Measurements from ENCODE around the gene NOX5. TPM values are rescaled to one million over a fixed set of nuclear protein-coding genes. Genes with fewer than 3 reads are reported as not detected.

NOX5 gene
- total RNA-seq, 1 donor from 2014 or later, result 0.45 TPM

DNA sequence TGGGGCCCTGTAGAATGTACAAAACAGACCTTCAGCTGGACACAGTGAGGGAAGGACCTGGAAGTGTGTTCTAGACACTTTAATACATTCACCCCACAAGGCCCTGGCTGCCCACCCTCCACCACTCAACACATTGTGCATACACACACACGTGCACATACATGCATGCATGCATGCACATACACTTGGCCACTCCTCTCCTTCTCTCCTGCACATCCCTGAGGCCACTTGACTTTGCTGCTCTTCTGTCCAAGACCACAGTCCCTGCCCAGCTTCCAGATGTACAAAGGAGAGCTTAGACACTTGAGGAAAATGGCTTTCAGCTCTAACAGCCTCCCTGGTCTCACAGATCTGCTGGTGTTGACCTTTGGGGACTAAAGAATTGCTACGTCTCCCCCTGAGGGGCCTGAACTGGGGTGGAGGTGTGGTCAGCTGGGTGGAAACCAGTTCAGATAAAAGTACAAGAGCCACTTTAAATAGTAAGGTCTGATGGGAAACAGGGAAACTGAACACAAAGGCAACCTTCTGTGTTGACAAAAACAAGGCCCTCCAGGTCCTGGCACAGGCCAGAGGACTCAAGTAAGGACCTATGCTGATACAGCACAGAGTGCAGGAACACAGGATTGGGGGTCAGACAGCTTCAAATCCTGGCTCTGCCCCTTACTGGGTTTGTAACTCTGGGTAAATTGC is 24.8 kb upstream of the NOX5 start:
- intact Hi-C loops (cut with DNase I), result no loop called here
- DNase-seq (ENCODE audit: low spot score), result no peak
- ATAC-seq, result no peak

DNA sequence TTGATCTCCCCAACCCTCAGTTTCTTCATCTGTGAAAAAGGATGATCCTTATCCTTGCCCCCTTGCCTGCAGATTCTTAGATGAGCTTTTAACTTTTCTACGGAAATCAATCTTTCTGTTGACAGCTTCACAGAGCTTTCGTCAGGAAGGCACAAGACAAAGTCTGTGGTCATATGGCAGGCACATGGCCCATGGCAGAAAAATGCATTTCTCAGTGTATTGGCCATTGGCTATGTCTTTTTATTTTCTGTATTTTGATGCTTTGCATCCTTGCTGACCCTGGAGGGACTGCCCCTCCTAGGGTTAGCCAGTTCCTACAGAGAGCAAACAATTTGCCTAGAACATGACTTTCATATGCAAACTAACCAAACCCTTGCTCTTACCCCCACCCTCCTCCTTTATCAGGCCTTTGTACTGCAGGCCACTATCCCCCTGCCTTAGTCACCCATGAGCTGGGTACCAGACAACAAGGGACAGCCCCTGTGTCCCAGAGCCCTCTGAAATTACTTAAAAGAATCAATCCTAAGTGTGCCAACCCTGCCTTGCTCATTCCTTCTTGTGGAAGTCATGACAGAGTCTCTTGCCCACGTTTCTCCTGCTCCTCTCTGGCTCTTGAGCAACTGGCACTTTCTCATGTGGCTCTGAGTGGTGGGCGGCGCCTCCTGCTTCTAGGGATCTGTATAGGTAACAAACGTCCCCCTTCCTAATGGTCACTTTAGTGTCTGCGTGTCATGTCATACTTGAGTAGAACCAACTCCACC is 24.1 kb upstream of the NOX5 start:
- DNase-seq (ENCODE audit: low spot score) (no peak), ATAC-seq (no peak)
- intact Hi-C loops (cut with DNase I), result no loop called here

DNA sequence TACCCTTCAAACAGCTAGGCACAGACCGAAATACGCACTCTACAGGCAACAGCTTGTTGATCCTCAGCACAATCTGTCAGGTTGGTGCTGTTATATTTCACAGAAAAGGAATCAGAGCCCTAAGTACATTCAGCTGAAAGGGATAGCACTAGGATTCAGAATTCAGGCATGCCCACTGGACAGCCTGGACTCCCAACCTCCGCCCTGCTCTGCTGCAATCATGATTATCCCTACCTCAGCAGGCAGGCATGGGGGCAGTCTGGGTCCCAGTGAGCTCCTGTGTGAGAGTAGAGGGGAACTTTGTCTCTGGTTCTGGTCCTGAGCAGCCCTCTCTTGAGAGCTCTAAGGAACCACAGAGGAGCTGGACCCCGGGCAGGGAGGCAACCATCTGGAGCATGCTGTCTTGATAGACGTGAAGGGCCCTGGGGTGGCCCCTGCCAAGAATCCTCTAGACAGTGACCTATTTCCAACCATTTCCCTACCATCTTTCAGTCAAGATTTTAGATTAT is 23.4 kb upstream of the NOX5 start:
- intact Hi-C loops (cut with DNase I), result no loop called here
- ATAC-seq (no peak), DNase-seq (ENCODE audit: low spot score) (no peak)

DNA sequence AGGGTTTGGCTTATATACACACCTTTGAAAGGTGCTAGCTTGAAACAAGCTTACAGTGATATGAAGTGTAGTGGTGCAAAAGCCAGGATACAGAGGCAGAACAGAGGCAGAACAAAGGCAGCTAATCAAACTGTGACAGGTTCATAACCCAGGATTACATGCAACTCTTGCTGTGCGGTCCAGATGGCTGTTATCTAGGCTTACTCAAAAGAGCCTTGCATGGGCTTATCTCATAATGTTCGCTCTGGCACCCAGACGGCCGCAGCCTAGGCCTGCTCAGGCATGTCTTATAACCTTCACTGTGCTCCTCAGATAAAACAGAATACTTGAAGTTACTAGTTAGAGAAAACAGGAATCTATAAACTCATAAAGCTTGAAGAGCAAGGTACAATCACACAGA is 22.8 kb upstream of the NOX5 start:
- DNase-seq (ENCODE audit: low spot score) (no peak), ATAC-seq (no peak)

DNA sequence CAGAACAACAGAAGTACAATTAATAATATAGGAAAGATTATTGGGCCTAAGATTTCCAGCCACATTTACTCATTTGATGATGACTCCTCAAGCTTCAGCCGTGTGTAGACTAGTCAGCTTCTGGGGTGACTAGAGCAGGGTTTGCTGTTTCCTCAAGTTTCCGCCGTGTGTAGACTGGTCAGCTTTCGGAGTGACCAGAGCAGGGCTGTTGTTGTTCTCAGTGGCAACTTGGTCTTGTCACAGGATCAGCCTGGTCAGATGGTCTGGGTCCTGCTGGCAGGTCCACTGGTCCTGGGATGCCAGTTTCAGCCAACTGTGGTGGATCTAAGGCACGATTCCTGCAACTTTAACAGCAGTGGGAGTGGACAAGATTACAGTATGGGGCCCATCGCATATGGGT is 21.8 kb upstream of the NOX5 start:
- intact Hi-C loops (cut with DNase I), result no loop called here
- ATAC-seq (no peak), DNase-seq (ENCODE audit: low spot score) (no peak)

More for the DNA sequence above, 22.8 kb upstream of the NOX5 start:
- intact Hi-C loops (cut with DNase I), result no loop called here

DNA sequence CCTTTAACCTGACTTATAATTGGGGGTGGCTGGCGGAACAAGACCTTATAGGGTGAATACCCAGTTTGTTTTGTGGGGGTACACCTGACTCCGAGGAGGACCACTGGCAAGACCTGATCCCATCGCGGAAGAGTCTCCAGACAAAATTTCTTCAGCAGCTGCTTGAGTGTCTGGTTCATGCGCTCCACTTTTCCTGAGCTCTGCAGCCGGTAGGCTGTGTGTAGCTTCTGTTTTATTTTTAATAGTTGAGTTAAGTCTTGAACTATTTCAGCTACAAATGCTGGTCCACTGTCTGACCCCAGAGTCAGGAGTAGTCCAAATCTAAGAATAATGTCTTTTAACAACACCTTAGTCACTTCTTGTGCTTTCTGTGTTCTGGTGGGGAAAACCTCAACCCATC is 21.2 kb upstream of the NOX5 start:
- ATAC-seq, result no peak
- intact Hi-C loops (cut with DNase I), result no loop called here
- DNase-seq (ENCODE audit: low spot score), result no peak

DNA sequence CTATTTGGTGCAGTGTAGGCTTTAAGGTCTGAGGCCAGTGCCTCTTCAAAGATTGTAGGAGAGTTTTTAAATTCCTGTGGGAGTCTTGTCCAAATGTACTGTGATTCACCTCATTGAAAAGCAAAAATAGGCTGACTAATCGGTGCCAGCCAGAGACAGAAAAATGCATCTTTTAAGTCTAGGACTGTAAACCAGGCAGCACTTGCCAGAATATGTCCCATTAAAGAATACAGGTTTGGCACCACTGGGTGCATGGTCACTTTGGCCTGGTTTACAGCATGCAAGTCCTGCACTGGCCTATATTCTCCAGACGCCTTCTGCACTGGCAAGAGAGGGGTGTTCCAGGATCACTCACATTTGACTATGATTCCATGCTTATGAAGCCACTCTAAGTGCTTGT is 20.3 kb upstream of the NOX5 start:
- intact Hi-C loops (cut with DNase I), result no loop called here
- DNase-seq (ENCODE audit: low spot score), result no peak
- ATAC-seq, result no peak

DNA sequence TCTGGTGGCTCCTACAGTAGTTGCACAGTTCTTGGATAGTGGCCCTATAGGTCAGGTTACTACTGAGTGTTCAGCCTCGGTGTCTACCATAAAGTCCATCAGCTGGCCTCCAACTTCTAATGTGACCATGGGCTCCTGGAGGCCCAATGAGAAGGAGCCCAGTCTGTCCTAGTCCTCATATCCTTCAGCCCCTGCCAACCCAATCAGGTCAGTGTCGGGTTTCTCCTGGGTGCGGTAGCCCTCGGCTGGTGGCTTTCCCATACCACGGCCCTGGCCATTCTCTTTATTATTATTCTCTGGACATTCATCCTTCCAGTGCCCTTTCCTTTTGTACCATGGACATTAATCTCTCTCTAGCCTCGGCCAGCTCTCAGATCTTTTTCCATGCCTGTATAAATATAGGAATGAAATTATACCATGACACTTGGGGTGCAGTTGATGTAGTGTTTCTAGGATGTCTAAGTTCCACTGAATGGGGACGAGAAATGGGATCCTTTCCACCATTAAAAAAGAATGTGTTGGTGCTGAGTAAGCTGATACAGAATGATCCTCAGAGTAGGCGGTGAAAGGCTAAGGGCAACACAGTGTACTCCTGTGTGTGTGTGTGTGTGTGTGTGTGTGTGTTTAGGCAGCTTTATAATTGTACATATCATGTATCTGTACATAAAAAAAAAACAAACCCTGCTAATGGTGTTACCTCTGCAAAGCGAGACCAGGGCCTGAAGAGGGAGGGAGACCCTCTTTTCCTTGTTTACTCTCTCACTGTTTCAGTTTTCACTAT is 19.3 kb upstream of the NOX5 start:
- intact Hi-C loops (cut with DNase I), result no loop called here
- DNase-seq (ENCODE audit: low spot score) (no peak), ATAC-seq (no peak)

DNA sequence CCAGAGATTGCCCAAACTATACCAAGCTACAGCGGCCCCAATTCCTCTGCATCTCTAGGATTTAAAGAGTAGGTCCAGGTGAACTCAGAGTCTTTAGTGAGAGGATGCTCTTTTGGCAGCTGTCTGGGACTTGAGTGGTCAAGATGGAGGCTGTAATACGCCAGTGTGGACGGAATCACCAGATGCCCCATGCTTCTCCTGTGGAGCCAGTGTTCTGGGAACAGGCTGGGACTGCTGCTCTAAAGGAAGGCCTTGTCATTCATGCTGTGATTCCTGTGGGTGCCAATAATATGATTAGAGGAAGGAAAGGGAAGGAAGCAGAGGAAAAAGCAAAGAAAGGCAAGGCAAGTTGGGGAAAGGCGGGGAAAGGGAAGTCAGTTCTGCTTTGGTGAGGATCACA is 17.4 kb upstream of the NOX5 start:
- no peak for ATAC-seq
- intact Hi-C loops (cut with DNase I), result no loop called here
- DNase-seq (ENCODE audit: low spot score), result no peak

DNA sequence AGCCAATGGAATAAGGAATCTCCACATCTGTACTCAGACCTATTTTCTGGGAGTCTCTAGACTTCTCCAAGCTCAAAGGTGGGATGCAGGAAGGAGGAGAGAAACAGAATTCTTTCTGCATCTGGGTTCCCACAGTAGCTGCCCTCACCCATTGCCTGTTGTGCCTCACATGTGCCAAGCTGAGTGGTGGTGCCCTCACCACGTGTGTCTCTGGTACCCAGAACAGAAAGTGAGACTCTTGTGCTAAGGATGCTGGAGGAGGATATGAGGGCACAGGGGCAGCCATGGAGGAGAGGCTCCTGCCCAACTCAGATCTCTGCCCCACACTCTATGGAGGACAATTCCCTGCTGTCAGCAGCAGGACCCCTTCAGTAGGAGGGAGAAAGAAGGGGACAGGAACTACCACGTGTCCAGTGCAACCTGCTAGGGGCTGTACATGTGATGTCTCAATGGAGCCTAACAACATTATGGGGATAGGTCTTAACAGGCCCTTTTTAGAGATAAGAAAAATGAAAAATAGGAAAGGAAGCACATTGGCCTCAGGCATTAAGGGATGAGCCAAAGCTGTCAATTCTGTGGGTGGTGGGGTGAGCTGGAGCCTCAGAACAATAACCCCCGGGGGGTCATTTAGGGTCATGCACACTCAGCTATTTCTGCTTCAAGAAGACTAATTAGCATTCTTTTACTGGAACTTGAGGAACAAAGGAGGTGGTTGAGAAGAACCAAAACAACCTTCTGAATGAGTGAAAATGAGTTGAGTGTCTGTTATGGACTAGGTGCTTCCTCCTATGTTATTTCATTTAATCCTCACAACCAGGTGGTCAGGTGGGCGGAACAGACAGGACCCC is 16.3 kb upstream of the NOX5 start:
- DNase-seq (ENCODE audit: low spot score), result no peak
- intact Hi-C loops (cut with DNase I), result no loop called here
- ATAC-seq, result no peak

DNA sequence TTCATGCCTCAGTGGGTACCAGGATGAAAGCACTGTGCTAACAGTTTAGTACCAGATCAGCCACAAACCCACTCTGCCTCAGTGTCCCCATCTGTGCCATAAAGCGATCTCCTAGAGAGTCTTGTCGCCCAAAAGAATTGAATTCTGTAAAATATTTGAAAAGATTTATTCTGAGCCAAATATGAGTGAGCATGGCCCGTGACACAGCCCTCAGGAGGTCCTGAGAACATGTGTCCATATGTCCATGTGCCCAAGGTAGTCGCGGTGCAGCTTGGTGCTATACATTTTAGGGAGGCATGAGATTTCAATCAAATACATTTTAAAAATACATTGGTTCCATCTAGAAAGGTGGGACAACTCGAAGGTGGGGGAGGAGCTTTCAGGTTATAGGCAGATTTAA is 15.4 kb upstream of the NOX5 start:
- DNase-seq (ENCODE audit: low spot score), result no peak
- intact Hi-C loops (cut with DNase I), result no loop called here

DNA sequence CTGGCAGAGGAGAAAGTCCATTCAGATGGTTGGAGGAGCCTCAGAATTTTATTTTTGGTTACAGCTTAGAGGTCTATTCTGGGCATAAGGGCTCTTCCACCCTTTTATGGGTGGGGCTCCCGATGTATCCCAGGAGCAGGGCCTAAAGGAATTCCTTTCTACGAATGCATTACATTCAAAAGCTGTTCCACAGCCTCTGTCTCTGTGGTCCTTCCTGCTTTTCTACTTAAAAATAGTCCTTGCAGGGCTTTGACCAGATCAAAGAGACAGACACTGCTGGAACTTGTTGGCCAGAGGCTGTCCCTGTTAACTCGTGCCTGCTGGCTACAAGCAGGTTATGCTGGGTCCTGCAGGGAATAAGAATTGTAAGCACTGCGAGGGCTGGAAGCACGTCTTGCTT is 14.4 kb upstream of the NOX5 start:
- ATAC-seq (no peak), DNase-seq (ENCODE audit: low spot score) (no peak)
- intact Hi-C loops (cut with DNase I), result no loop called here

More for the DNA sequence above, 15.4 kb upstream of the NOX5 start:
- ATAC-seq, result no peak

DNA sequence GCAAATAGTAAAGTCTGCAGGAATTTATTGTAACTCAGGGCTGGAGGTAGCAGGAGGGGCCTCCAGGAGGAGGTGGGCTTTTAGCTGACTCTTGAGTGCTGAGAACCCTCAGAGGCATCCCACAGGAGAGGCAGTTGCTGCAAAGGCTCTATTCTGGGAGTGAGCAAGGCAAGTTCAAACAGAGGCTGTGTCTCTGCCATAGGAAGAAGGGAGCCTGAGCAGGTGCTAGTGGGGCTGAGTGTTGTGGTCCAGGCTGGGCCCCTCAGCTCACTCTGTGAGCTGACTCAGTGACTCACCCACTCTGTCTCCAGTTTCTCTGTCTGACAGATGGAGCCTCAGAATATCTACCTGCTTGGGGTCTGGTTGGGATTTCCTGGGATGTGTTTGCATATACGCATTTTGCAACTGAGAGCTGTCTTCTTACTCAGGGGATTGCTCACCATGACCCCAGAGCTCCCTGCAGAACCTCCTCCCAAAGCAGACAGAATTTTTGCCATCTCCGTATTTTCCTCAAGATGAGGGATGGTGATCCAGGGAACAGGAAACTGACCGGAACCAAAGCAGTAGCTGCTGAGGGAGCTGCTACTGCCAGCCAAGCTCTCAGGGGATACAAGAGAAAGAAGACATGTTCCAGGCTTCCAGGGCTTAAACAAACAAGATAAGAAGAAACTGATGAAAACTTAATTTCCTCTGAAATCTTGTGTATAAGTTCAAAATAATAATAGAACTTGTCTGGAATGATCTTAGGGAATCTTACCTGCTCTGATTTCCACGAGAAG is 13.6 kb upstream of the NOX5 start:
- intact Hi-C loops (cut with DNase I), result no loop called here
- no peak for DNase-seq (ENCODE audit: low spot score)
- no peak for ATAC-seq

DNA sequence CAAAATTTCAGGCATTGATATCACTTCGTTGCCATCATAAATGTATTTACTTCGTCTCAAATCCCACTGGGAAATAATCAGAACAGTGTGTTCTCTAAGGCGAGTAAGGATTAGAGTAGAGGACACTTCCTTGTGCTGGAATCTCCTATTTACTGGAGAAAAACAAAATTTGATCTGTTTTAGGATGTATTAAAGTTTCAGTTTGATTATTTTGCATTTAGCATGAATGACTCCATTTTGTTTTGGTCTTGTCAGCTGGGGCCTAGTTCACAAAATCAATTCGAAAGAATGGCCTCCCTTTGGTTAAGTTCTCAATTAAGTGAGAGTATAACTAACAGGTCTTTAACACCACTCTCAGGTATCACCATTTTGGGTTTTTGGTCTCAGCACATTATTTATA is 11.7 kb upstream of the NOX5 start:
- intact Hi-C loops (cut with DNase I), result no loop called here
- DNase-seq (ENCODE audit: low spot score), result no peak
- ATAC-seq, result no peak

DNA sequence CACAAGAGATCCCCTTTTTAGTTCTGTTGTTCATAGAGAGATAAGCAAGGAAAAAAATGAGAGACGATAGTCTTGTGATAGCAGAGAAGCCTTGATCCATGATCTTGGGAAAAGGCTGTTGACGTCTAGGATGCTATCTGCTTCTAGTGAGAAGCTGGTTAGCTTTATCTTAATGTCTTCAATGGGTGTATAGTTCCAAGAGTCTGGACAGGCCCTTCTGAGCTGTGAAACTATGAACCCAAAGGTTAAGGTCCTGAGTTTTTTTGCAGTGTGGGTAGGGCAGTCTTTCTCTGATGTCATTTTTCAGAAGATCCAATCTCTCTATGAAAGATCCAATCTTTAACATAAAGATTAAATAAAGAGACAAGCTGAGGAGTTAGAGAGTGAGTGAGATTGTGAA is 10.5 kb upstream of the NOX5 start:
- DNase-seq (ENCODE audit: low spot score) (no peak), ATAC-seq (no peak)
- intact Hi-C loops (cut with DNase I), result no loop called here

DNA sequence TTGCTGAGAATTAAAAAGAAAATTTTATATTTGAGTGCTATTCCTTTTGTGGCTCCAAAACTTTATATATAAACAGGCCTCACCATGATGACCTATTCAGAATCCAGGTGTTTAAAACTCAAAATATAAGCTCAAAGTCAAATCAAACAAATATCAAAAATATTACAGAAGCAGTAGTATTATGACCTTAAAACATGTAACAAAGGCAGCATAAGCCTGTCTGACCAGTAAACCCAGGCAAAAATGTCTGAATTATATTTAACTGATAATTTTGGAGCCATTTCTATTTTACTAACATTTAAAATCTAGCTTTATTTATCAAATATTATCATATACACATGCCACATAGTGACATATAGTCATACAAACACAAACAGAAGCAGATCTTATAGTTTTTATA is 6.4 kb upstream of the NOX5 start:
- intact Hi-C loops (cut with DNase I), result no loop called here
- DNase-seq (ENCODE audit: low spot score), result no peak
- no peak for ATAC-seq

DNA sequence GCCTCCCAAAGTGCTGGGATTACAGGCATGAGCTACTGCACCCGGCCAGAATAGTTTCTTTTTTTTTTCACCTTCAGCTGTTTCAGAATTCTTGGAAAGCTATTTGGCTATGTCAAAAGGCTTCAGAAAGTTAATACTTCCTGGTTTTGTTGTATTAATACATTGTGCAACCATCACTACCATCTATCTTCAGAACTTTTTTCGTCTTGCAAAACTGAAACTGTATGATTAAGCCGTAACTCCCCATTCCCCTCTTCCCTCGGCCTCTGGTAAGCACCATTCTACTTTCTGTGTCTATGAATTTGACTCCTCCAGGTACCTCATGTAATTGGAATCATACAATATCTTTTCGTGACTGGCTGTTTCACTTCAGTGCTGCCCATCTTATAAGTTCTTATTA is 5.2 kb upstream of the NOX5 start:
- ATAC-seq, result no peak
- intact Hi-C loops (cut with DNase I), result no loop called here
- DNase-seq (ENCODE audit: low spot score), result no peak

DNA sequence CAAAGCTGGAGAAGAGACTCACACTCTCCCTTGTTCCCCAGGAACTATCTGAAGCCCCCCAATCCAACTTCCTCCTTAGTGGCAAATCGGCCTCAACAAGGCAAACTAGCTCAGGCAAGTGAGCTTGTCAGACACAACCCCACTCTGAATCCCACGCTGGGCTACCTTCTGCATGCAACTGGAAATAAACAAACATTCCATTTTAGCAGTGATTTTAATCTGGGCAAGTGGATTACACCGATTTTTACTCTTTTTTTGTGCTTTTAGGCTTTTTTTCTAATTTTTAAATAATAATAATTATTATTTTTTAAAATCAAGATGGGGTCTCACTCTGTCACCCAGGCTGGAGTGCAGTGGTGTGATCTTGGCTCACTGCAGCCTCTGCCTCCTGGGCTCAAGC is 2.9 kb upstream of the NOX5 start:
- DNase-seq (ENCODE audit: low spot score), result no peak
- intact Hi-C loops (cut with DNase I), result no loop called here
- no peak for ATAC-seq
